T47D (cell line): ENCODE data around the gene SNX22.

Source experiments
- DNase-seq, 2 experiments: peaks; one replicate each; pipeline versions ENCODE4 v3.0.0 to v3.0.0-alpha.2; 2011 to 2012; ENCODE audit warnings: low read depth in 1 of 2, low spot score in 1 of 2
- JUND ChIP-seq: IDR thresholded peaks from 2 replicates; pipeline ENCODE4 v1.6.1; 2012; ENCODE audit warnings: low read depth
- in situ Hi-C: cut with HindIII; loops from 2 replicates; pipeline ENCODE4 v1.10.0; 2016; ENCODE audit warnings: low sequenced_read_pairs, low pct_unique_long_range_greater_than_20kb

SNX22 gene

DNA sequence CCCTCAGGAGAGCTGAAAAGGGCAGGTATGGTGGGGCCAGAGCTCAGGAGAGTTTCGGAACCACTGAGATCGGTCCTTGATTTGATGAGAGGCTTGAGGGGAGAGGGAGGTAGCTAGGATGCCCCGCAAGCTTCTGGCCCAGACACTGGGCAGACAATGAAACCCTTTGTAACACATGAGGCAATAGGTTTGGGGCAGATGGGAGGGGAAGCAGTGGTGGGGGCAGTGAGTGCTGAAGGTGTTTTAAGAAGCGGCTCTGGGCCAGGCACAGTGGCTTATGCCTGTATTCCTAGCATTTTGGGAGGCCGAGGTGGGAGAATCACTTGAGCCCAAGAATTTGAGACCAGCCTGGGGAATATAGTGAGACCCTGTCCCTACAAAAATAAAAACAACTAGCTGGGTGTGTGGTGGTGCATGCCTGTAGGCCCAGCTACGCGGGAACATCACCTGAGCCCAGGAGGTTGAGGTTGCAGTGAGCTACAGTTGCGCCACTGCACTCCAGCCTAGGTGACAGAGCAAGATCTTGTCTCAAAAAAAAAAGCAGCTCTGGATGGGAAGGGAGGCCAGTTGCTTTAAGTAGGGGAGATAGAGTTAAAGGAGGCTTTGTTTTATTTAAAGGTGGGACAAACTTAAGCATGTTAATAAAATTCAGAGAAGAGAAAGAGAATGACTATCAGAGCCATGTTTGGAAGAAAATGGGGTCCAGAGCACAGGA, 9.6 kb upstream of the SNX22 start:
- in situ Hi-C loops, result no loop called here
- DNase-seq, result no peak
- TF ChIP-seq JUND, result no peak

DNA sequence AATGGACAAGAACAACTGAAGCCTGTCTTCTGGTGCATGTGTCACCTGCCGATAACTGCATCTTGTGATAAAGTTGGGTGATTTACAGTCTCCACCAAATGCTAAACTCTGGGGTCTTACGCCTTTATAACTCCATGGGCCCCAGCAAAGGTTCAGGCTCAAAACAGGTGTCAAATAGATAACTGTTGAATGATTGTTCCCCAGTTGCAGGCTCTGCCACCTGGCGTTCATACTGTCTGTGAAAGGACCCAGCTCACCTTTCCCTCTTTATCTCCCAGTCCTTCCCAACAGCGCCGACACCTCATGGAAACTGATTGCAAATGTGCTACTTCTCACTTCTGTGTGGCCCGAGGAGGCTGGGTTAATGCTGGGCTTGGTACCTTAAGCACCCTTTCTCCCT, 8.3 kb upstream of the SNX22 start:
- no peak for DNase-seq
- in situ Hi-C loops, result no loop called here
- no peak for TF ChIP-seq JUND

- DNase-seq, result no peak
- in situ Hi-C loops, result no loop called here
- TF ChIP-seq JUND, result no peak
These were observed 7.4 kb upstream of the SNX22 start for GRCh38 chr15:64144192-64144564.

DNA sequence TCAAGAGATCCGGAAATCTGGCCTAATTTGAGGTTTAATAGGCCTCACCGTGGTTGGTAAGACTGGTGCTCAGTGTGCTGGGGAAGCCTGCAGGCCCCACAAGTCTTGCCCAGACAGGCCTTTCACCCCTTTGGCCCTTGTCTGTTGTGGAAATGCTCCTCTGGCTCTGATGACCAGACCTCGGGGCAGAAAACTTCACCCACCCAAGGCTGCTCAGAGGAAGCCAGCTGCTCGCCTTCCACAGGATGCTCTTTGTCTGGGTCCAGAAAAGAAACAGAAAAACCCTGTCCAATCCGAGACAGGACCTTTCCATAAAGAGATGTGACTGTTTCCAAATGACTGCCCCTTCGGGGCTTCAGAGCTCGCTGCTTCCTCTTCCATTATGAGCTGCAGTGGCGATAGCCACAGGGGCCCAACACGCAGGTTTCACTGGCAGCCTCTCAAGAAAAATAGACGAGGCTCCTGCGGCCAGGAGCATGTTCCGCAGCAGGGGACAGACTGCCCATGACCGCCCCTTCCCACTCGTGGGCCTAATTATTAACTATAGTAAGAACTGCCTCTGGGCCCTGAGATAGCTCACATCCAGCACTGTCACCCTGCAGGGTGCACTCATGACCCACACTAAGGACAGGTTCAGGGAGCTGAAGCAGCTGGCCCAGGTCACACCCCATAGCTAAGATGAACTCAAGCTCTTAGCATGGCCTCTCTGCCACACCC, 6.8 kb upstream of the SNX22 start:
- in situ Hi-C loops, result no loop called here
- TF ChIP-seq JUND, result no peak
- DNase-seq, result no peak

DNA sequence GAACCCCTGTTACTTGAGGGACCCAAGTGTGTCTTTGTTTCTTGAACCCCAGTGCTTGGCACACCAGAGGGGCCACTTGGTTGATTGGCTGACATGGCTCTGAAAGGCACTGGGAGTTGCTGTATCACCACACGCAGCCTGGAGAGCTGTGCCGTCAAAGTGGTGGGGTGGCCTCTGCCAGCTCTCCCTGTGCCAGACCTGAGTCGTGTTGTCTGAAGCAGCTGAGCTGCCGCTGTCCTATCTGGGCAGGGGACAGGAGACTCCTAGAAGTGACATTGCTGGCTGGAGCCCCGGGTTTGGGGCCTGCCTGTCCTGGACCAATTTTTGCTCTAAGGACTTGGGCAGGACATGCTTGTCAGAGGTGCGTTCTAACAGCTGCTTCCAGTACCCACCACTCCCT, 5.5 kb upstream of the SNX22 start:
- DNase-seq, result no peak
- in situ Hi-C loops, result no loop called here
- TF ChIP-seq JUND, result no peak

- DNase-seq, result no peak
- in situ Hi-C loops, result no loop called here
- TF ChIP-seq JUND, result no peak
These were observed 5.0 kb upstream of the SNX22 start for GRCh38 chr15:64146520-64146884.

DNA sequence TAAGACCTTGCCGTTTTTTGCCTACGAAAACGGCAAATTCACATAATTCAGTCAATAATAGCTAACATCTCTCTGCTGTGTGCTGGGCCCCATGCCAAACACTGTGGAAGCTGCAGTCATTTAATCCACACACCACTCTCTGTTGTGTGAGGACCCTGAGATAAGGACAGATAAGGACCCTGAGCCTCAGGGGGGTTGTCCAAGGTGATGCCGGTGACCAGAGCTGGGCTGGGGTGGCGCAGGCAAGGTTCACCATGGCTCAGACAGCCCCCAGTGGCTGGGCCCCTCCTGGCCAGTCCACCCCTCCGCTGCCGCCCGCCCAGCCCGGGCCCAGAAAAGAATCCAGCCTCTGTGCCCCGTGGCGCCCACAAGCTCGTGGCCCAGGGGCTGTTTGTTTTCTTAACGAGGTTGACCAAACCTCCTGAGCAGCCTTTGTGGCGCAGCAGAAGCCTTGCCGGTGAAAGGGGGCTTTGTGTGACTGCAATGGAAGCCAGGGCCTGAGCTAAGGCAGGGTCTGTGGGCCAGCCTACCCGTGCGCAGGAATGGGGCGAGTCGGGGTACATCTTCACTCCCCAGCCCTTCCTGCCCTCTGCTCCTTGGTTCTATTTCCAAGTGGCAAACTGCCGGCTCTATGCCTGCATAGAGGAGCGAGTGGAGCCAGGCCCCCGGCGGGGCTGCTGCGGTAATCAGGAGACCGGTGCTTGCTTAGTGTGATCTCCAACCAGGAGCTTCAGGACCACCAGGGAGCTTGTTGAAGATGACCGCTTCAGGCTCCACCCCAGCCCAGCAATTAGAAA, 4.4 kb upstream of the SNX22 start:
- no peak for DNase-seq
- in situ Hi-C loops, result no loop called here
- no peak for TF ChIP-seq JUND

- in situ Hi-C loops, result no loop called here
- DNase-seq, result no peak
- TF ChIP-seq JUND, result no peak
These were observed 3.4 kb upstream of the SNX22 start for GRCh38 chr15:64148168-64148567.

GRCh38 chr15:64148581-64148980, 3.0 kb upstream of the SNX22 start:
- no peak for TF ChIP-seq JUND
- DNase-seq, result no peak
- in situ Hi-C loops, result no loop called here

- TF ChIP-seq JUND, result no peak
- in situ Hi-C loops, result no loop called here
- peak in 1 of 2 experiments; percentile 61 for DNase-seq
These were observed 2.1 kb upstream of the SNX22 start for GRCh38 chr15:64149424-64149823.

DNA sequence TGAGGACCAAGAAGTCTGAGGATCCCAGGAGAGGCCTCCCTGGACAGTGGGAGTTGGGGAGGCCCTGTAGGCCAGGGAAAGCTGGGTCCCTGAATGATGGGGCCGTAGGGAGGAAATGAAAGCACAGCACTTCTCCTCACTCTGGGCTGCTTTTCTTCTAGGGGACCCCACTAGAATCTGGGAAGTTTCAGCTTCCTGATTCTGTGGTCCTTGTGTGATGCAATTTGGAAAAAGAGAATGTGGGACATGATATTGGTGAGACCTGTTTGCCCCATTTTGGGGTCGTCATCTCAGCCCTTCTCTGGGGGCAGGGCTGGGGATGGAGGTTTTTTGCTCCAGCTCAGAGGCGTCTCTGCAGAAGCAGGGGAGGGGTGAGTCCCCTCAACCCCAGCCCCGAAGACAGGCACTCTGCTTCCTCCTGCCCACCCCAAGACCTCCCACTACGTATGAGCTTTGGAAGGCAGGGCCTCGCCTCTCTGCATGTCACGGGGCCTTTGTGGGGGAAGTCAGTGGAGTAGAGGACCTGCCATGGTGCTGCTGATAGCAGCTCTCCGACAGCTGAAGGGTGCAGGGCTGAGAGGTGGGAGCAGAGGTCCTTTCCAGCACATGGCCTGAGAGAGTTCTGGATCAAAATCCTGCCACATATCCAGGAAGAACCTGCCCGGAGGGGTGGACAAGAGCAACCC, 1.5 kb upstream of the SNX22 start:
- in situ Hi-C loops, result no loop called here
- DNase-seq, result no peak

GRCh38 chr15:64152507-64153387, 1.2 kb downstream of the SNX22 start:
- no peak for DNase-seq
- TF ChIP-seq JUND, result no peak
- in situ Hi-C loops, result no loop called here

More for the DNA sequence above, 1.5 kb upstream of the SNX22 start:
- TF ChIP-seq JUND, result no peak
